HepG2 (cell line): Measurements from ENCODE around the gene UBAC2. TPM values are rescaled to one million over a fixed set of nuclear protein-coding genes. Genes with fewer than 3 reads are reported as not detected.

Experiments used
- ATAC-seq: fragments of 200-7000 bp; cut with Tn5 transposase; 3 replicates; pipeline ENCODE4 v1.9.1; 2020; ENCODE audit warnings: mild to moderate bottlenecking, moderate library complexity
- BruUV-seq: library from RNA; stranded (reverse); fragments of 400-500 nt; replicated peaks from 2 replicates; lab custom pipeline; 2021; lab: Mats Ljungman, UMichigan
- CTCF ChIA-PET: fragments of 300-600 bp; formaldehyde crosslinking; extraction: SDS; loops from one replicate; lab custom pipeline; 2021; ENCODE audit warnings: low total read pairs, inconsistent platforms, low intra/inter-chr PET ratio; lab: Yijun Ruan, JAX
- POLR2A ChIA-PET: fragments of 350-600 bp; sonication (Branson Sonifier 250); formaldehyde crosslinking; loops from one replicate; lab custom pipeline; 2020; ENCODE audit warnings: antibody characterized with exemption, inconsistent platforms; lab: Yijun Ruan, JAX
- DNase-seq: peaks from one replicate; pipeline ENCODE4 v3.0.0-alpha.2; 2015; ENCODE audit warnings: low spot score
- FAIRE-seq: peaks from 3 replicates; lab custom pipeline; 2011; peaks lifted over from hg19 to GRCh38; lab: Jason Lieb, UNC
- H2AFZ ChIP-seq: one replicate; pipeline ENCODE4 v1.6.1; 2011; ENCODE audit warnings: low read length, inconsistent platforms
- H3K27ac ChIP-seq: fragments of 300-600 bp; 3 replicates; pipeline ENCODE4 v1.8.0; 2011; ENCODE audit warnings: mixed run types, mild to moderate bottlenecking, mixed read lengths, low read length, inconsistent platforms; ENCODE audit not compliant: insufficient read depth; ENCODE audit errors: extremely low read length
- H3K27me3 ChIP-seq, 2 experiments: fragments of 200-600 bp in 1 of 2; 2 replicates in 1 of 2; 3 replicates in 1 of 2; pipeline versions ENCODE4 v1.6.0 to v1.8.0; 2011; ENCODE audit warnings: low read length in 2 of 2, mild to moderate bottlenecking in 2 of 2, moderate library complexity in 2 of 2, inconsistent platforms in 1 of 2; ENCODE audit not compliant: insufficient read depth in 2 of 2, control insufficient read depth in 1 of 2
- H3K36me3 ChIP-seq, 2 experiments: fragments of 200-600 bp in 1 of 2; replicated peaks in 1 of 2; 2 replicates in 1 of 2; 3 replicates in 1 of 2; pipeline versions ENCODE4 v1.5.1 to v1.8.0; 2011; ENCODE audit warnings: low read length in 2 of 2, inconsistent platforms in 1 of 2; ENCODE audit not compliant: insufficient read depth in 2 of 2, control insufficient read depth in 1 of 2
- H3K4me1 ChIP-seq: 2 replicates; pipeline ENCODE4 v1.5.1; 2012; ENCODE audit warnings: low read length, inconsistent platforms; ENCODE audit not compliant: insufficient read depth
- H3K4me2 ChIP-seq: 2 replicates; pipeline ENCODE4 v1.6.0; 2011; ENCODE audit warnings: low read depth, low read length, inconsistent platforms
- H3K4me3 ChIP-seq, 3 experiments: fragments of 200-600 bp in 1 of 3; sonication (generic), shearing (Covaris generic) in 1 of 3; replicated peaks in 1 of 3; 2 replicates each; pipeline ENCODE4 v1.5.1; 2011 to 2016; ENCODE audit warnings: low read length in 3 of 3, inconsistent platforms in 2 of 3, low read depth in 2 of 3, mild to moderate bottlenecking in 2 of 3, control low read depth in 1 of 3, mixed read lengths in 1 of 3; ENCODE audit not compliant: insufficient read depth in 1 of 3
- H3K79me2 ChIP-seq: one replicate; pipeline ENCODE4 v1.6.1; 2011; ENCODE audit warnings: low read length, inconsistent platforms; ENCODE audit not compliant: insufficient read depth
- H3K9ac ChIP-seq: 2 replicates; pipeline ENCODE4 v1.6.0; 2011; ENCODE audit warnings: mild to moderate bottlenecking, low read depth, low read length, inconsistent platforms; ENCODE audit not compliant: insufficient read depth
- H3K9me3 ChIP-seq: 2 replicates; pipeline ENCODE4 v1.5.1; 2012; ENCODE audit warnings: mild to moderate bottlenecking, low read length
- H4K20me1 ChIP-seq: 2 replicates; pipeline ENCODE4 v1.6.0; 2011; ENCODE audit warnings: inconsistent platforms, mild to moderate bottlenecking, low read length, moderate library complexity; ENCODE audit not compliant: insufficient read depth
- CBX5 ChIP-seq: sonication (generic); formaldehyde crosslinking; IDR thresholded peaks from 2 replicates; pipeline ENCODE4 v1.4.0; 2020; ENCODE audit warnings: missing genetic modification reagents, borderline replicate concordance
- JUN ChIP-seq: sonication (generic); formaldehyde crosslinking; IDR thresholded peaks from 2 replicates; pipeline ENCODE4 v1.4.0; 2020; ENCODE audit warnings: mild to moderate bottlenecking, missing genetic modification reagents
- KIAA2018 ChIP-seq: sonication (generic); formaldehyde crosslinking; IDR thresholded peaks from 2 replicates; pipeline ENCODE4 v1.5.0; 2020; ENCODE audit warnings: mild to moderate bottlenecking, missing genetic modification reagents, borderline replicate concordance
- MED13 ChIP-seq: sonication (generic); formaldehyde crosslinking; IDR thresholded peaks from 2 replicates; pipeline ENCODE4 v1.5.0; 2020; ENCODE audit warnings: missing genetic modification reagents
- NRL ChIP-seq: sonication (generic); formaldehyde crosslinking; IDR thresholded peaks from 2 replicates; pipeline ENCODE4 v1.5.0; 2020; ENCODE audit warnings: missing genetic modification reagents, mild to moderate bottlenecking, moderate library complexity, borderline replicate concordance
- RXRA ChIP-seq: sonication (generic); formaldehyde crosslinking; IDR thresholded peaks from 2 replicates; pipeline ENCODE4 v1.5.1; 2020; ENCODE audit warnings: missing genetic modification reagents
- SMYD3 ChIP-seq: sonication (generic); formaldehyde crosslinking; IDR thresholded peaks from 2 replicates; pipeline ENCODE4 v1.8.1; 2023; ENCODE audit warnings: mild to moderate bottlenecking, missing genetic modification reagents
- ZBTB7B ChIP-seq: sonication (generic); formaldehyde crosslinking; IDR thresholded peaks from 2 replicates; pipeline ENCODE4 v1.4.0; 2020; ENCODE audit warnings: missing genetic modification reagents
- ZNF329 ChIP-seq: sonication (generic); formaldehyde crosslinking; IDR thresholded peaks from 2 replicates; pipeline ENCODE4 v1.9.0; 2021; ENCODE audit warnings: low read depth, mild to moderate bottlenecking, missing genetic modification reagents
- ZNF576 ChIP-seq: sonication (generic); formaldehyde crosslinking; IDR thresholded peaks from 2 replicates; pipeline ENCODE4 v1.4.0; 2020; ENCODE audit warnings: mild to moderate bottlenecking, missing genetic modification reagents
- WGBS: methylation state at CpG from one replicate; pipeline ENCODE4 v1.1.6; 2017; ENCODE audit warnings: low lambda C conversion rate; 5-methylcytosine and 5-hydroxymethylcytosine counted together
- in situ Hi-C: cut with HindIII; loops from 2 replicates; pipeline ENCODE4 v1.10.0; 2017; ENCODE audit warnings: low pct_unique_long_range_greater_than_20kb; ENCODE audit not compliant: extremely low pct_ligation_motif_present
- intact Hi-C: fragments of 100-400 bp; cut with micrococcal nuclease; formaldehyde crosslinking; loops from one replicate; pipeline ENCODE4 v1.10.0; 2022; ENCODE audit not compliant: unreplicated experiment
- polyA plus RNA-seq, 8 experiments: library from polyadenylated mRNA; depleted of rRNA in 3 of 8; stranded (reverse) in 7 of 8; unstranded in 1 of 8; fragments of >200 nt; fragmentation: Illumina TruSeq in 4 of 8; extraction: Trizol in 4 of 8; gene quantifications; 2 replicates each; pipeline versions ENCODE4 v1.2.1 to v1.2.3, GENCODE V29; 2011 to 2016; ENCODE audit warnings: low read depth in 4 of 8, missing spikeins in 1 of 8, mixed read lengths in 1 of 8; ENCODE audit not compliant: insufficient read depth in 1 of 8
- total RNA-seq, 5 experiments: library from RNA; depleted of rRNA; stranded (reverse); fragments of >200 nt; fragmentation: Illumina TruSeq; extraction: Trizol; gene quantifications; 2 replicates each; pipeline ENCODE4 v1.2.3, GENCODE V29; 2016; ENCODE audit warnings: low read depth in 1 of 5

Gene UBAC2
- total and polyA plus RNA-seq, 2 of the 13 experiments (the other 11 are each of a cell fraction or from before 2014, with no cell fraction given), result 61.3 to 80.8 TPM

GRCh38 chr13:99376924-99377323 lies 176.3 kb downstream of the UBAC2 start:
- in situ Hi-C loops, result no loop called here
- BruUV-seq, result no TSS peak
- TF ChIP-seq NRL (CRISPR knock-in tag), result no peak
- TF ChIP-seq SMYD3 (CRISPR knock-in tag), result no peak
- no peak for TF ChIP-seq ZBTB7B
- TF ChIP-seq KIAA2018, result no peak
- TF ChIP-seq ZNF329, result no peak
- no peak for TF ChIP-seq ZNF576 (CRISPR knock-in tag)
- TF ChIP-seq RXRA (CRISPR knock-in tag), result no peak
- TF ChIP-seq MED13 (CRISPR knock-in tag), result no peak
- no peak for TF ChIP-seq CBX5 (CRISPR knock-in tag)
- no peak for TF ChIP-seq JUN
- DNase-seq (no peak), ATAC-seq (no peak), FAIRE-seq (no peak)
- ChIA-PET CTCF (no interaction called here), POLR2A (no interaction called here)
- no peak overlapping the region for H3K4me3 ChIP-seq
- intact Hi-C loops, result no loop called here
- H3K9ac ChIP-seq, result no peak overlapping the region
- no peak overlapping the region for H2AFZ ChIP-seq
- peaks cover 0 to 17% of the 10 kb centered on the region in 2 experiments; a peak in 3 of 5 replicates for H3K36me3 ChIP-seq
- no peaks in the 10 kb centered on the region for H3K79me2 ChIP-seq
- H3K4me1 ChIP-seq, result no peaks in the 10 kb centered on the region
- H3K27ac ChIP-seq, result no peak overlapping the region
- no peaks in the 10 kb centered on the region for H3K9me3 ChIP-seq
- no peaks in the 10 kb centered on the region for H4K20me1 ChIP-seq
- no peak overlapping the region for H3K4me2 ChIP-seq
- 98% methylated on average over 9 of the region's 9 CpGs for whole genome bisulfite sequencing
- no peaks in the 10 kb centered on the region for H3K27me3 ChIP-seq
